ENCODE measurements around the gene SLC24A4.

Gene SLC24A4

DNA sequence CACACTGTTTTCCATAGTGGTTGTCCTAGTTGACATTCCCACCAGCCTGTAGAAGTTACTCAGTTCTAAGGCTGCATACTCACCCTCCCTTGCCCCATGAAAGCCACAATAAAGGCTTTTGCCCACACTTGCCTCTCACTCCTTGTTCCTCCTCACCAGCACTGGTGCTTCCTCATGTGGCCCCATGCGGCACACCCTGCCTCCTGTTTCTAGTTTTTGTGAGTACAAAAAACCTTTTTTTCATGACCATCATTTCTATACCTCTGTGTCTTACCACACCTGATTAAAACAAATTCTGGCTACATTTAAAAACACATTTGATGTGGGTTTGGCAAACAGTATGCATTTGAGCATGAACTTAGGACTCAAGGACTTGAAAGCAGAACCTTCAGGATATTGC lies 149.9 kb downstream of the SLC24A4 start:
- in situ Hi-C loops (cut with MboI; ENCODE audit: low sequenced_read_pairs): no loop called here

DNA sequence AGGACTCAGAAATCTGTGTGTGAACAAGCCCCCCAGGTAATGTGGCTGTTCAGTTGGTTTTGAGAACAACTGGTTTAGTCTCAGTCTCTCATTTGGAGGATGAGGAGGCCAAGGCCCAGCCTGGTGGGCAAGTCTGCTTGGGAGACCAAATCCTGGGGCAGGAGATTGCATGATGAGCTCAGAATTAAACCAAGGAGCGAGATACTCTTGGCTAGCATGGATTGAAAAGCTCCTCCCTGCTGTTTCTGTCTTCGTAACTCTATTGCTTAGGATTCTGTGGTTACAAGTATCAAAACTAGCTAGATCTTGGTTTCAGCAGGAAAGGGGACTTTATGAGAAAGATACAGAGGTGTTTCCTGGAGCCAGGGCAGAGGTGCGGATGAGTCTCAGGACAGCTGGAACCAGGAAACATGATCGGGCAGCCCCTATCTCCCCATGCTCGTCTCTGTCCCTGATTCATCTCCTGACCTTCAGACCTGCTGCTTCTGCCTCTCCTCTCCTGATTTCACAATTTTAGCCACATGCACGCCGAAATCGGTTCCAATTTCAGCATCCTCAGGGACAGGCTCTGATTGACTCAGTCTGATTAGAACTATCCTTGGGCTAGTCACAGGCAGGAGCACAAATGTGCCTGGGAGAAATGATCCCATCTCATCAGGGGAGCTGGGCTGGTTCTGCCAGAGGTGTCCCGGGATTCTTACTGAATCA lies 150.4 kb downstream of the SLC24A4 start:
- in situ Hi-C loops (cut with MboI; ENCODE audit: low sequenced_read_pairs): no loop called here

DNA sequence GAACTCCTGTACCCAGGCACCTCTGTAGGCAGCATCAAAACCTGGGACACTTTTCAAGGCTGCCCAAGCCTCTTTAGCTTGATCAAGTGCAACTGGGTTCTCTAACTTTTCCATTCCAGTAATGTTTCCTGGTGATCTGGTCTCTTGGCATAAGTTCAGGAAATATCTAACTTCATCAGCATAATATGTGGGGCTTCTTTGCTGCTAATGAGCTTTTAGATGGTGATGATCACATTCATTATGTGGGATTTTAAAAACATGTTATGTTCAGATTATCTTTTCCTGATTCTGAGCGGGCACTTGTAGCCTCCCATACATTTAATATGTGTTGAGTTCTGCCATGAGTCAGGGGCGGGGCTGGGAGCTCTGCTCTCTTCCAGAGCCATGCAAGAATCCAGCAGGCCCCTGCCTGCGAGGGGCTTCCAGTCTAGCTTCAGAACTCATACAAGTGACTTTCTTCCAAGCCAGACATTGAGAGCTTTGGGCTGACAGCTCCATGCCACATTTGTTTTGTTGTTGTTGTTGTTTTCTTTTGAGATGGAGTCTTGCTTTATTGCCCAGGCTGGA lies 151.1 kb downstream of the SLC24A4 start:
- in situ Hi-C loops (cut with MboI; ENCODE audit: low sequenced_read_pairs): no loop called here

GRCh38 chr14:92475037-92475436 lies 152.1 kb downstream of the SLC24A4 start:
- in situ Hi-C loops (cut with MboI; ENCODE audit: low sequenced_read_pairs): no loop called here

- in situ Hi-C loops (cut with MboI; ENCODE audit: low sequenced_read_pairs): no loop called here
Observed at GRCh38 chr14:92475451-92476187, 152.7 kb downstream of the SLC24A4 start.

DNA sequence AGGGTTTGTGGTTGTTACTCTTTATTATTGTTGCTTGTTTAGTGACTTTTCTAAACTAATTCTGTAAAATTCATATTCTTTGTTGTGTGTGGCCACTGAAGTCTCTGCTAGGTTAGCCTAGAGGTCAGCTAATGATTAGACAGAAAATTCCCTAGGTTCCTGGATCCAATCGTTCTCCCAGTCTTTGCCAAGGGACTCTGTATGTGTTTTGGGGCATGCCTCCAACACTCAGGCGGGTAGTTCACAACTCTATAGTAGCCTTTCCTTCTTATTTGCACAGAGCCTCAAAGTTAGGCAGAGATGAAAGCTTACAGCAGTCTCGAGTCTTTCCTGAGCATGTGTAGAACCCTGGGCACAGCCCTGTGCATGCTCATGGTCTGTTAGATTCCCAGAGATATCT lies 157.9 kb downstream of the SLC24A4 start:
- in situ Hi-C loops (cut with MboI; ENCODE audit: low sequenced_read_pairs): no loop called here

- in situ Hi-C loops (cut with MboI; ENCODE audit: low sequenced_read_pairs): no loop called here
Observed at GRCh38 chr14:92481386-92481785, 158.4 kb downstream of the SLC24A4 start.

DNA sequence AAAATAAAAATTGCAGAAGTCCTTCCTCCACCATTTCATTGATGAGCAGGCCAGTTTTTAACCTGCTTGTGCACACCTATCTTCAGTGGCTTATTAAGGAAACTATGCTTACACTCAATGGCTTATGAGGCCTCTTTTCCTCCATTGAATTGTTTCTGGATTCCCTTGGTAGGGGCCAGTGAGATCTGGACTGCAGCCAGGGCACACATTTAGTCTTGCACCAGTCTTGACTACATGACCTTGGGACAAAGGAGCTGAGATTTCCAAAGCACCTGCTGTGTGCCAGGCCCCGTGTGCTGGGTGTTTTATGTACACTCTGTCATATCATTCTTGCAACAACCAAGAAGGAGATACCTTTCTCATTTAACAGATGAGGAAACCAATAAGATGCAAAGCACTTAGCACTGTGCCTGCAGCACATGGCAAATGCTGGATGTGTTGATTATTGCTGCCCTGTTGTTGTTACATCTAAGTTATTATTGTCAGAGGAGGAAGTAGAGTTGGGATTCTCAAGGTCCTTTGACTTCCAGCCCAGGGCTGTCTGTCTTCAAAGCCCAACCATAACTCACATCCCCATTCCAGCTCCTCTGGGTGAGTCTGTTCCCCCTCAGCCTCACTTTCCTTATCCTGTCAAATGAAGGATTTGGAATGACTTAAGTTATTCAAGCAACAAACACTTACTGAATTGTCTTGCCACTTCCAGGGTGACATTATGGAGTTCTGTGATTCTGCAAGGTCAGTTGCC lies 159.0 kb downstream of the SLC24A4 start:
- in situ Hi-C loops (cut with MboI; ENCODE audit: low sequenced_read_pairs): no loop called here

DNA sequence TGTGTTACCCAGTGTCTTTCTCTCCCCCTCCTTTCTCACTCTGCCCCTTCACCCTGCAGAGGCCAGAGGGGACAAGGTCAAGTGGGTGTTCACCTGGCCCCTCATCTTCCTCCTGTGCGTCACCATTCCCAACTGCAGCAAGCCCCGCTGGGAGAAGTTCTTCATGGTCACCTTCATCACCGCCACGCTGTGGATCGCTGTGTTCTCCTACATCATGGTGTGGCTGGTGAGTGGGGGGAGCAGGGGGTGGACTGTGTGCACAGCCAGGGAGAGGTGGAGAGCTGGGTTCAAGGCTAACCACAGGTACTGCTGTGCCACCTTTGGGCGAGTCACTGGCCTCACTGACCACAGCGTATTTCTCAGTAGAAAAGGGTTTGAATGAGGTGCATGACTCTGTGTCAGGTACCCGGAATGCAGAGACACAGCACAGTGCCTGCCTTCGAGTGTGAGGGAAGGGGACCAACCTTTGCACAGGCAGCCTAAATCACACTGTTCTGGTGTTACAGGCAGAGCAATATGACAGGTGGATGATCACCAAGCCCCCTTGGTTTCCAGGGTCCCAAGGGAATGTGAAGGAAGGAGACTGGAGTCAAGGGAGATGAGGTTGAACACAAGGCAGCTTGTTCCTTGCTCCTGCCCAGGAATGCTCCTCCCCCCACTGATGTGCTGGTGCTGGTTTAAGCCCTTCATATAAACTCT lies 159.8 kb downstream of the SLC24A4 start:
- in situ Hi-C loops (cut with MboI; ENCODE audit: low sequenced_read_pairs): no loop called here

DNA sequence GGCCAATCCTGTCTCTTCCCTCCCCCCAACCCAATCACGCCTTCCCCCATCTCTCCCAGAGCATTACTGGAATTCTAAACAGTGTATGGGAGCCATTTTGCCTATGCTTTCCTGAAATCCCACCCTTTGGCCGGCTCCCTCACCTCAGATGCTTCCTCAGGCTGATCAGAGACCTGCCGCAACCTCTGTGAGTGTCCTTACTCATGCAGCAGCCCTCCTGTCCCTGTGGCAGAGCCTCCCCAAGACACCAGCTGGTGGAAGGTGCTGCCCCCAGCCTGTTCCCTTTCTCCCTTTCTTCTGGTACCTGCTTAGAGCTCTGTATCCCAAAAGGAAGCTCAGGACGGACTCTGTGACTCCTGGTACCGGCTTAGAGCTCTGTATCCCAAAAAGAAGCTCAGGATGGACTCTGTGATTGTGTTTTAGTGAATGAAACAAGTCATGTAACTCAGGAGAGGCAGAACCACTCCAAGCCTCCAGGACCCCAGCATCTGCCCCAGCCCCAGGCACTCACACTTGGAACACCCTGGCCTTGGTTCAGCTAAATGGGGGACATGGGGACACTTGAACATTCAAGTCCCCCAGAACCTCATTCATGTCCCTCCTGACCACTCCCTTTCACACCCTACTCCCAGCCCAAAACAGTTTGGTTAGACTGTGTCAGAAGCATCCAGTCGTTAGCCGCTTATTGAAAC lies 161.3 kb downstream of the SLC24A4 start:
- in situ Hi-C loops (cut with MboI; ENCODE audit: low sequenced_read_pairs): no loop called here

GRCh38 chr14:92486881-92487280 lies 163.9 kb downstream of the SLC24A4 start:
- in situ Hi-C loops (cut with MboI; ENCODE audit: low sequenced_read_pairs): no loop called here

DNA sequence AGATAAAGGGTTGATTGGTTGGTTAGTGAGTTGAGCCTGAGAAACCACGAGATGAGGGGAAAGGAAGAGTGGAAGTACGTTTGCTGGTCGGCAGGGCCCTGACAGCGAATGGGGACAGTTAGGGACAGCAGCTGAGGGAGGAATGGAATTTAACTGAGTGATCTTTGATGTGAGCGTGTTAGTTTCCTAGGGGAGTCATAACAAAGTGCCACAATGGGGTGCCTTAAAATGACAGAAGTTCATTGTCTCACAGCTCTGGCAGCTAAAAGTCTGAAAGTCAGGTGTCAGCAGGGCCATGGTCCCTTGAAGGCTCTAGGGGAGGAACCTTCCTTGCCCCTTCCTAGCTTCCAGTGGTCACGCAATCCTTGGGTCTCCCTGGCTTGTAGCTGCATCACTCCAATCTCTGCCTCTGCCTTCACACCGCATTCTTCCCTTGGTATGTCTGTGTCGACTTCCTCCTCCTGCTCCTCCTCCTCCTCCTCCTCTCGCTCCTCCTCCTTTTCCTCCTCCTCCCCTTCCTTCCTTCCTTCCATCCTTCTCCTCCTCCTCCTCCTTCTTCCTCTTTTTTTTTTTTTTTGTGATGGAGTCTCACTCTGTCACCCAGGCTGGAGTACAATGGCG lies 164.7 kb downstream of the SLC24A4 start:
- in situ Hi-C loops (cut with MboI; ENCODE audit: low sequenced_read_pairs): no loop called here

DNA sequence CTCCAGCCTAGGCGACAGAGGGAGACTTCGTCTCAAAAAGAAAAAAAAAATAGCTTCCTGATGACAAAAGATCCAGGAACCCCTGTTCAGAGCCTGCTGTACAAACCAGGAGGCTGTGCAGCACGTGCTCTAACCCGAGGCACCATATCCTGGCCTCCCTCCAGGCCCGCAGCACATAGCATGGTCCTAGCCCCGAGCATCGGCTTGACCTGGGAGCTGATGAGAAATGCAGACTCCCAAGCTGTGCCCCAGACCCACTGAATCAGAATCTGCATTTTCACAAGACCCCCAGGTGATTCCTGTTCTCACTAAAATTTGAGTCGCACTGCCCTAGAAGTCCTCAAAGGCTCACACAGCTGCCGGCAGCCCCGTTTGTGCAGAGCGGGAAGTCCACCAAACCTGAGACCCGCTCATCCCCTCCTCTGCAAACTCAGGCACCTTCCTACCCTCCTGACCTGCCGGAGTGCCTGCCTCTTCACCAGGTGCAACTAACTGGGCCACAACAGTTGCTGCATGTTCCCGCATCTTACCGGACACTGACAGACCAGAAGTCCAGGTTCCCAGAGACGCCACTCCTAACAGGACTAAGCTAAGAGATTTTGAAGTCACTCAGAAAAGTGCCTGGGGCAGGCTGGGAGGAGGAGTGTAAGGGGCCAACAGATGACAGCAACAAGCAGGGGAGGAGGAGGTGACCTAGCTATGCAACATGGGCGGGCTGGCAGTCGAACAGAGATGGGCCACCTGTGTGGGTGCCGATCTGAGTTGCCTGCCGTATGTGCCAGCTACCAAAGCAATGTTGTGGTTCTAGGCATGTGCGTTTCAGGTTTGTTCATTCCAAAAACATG lies 166.7 kb downstream of the SLC24A4 start:
- in situ Hi-C loops (cut with MboI; ENCODE audit: low sequenced_read_pairs): no loop called here

- in situ Hi-C loops (cut with MboI; ENCODE audit: low sequenced_read_pairs): no loop called here
Observed at GRCh38 chr14:92490239-92490959, 167.4 kb downstream of the SLC24A4 start.

- in situ Hi-C loops (cut with MboI; ENCODE audit: low sequenced_read_pairs): no loop called here
Observed at GRCh38 chr14:92491782-92492181, 168.8 kb downstream of the SLC24A4 start.

- in situ Hi-C loops (cut with MboI; ENCODE audit: low sequenced_read_pairs): no loop called here
Observed at GRCh38 chr14:92492258-92492657, 169.3 kb downstream of the SLC24A4 start.

DNA sequence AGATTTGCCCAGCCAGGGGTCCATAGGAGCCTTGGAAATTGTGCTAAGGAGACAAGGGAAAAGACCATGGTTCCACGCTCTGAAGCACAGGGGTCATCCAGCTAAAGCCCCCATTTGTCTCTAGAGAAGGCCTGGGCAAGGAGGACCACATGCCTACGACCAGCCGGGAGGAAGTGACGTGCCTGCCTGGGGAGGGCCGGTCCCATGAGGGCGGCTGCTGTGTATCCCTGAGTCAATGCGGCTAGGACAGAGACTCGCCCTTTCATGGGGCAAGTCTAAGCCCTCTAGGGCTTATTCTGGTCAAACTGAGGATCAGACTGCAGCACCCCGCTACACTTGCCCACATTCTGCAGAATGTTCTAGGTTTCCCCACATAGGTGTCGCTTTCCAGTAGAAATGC lies 170.1 kb downstream of the SLC24A4 start:
- in situ Hi-C loops (cut with MboI; ENCODE audit: low sequenced_read_pairs): no loop called here

DNA sequence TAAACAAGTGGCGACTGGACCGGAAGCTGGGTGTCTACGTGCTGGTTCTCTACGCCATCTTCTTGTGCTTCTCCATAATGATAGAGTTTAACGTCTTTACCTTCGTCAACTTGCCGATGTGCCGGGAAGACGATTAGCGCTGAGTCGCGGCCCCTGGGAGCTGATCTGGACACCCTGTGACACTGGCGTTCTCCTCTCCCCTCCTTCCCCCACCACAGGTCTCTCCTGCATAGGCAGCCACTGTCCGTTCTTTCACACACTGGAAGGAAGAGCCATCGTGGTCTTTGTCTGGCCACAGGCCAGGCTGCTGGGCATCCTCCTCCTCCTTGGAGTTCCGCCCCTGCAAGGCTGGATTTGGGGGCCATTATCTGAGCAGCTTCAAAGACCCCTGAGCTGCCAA lies 170.5 kb downstream of the SLC24A4 start:
- in situ Hi-C loops (cut with MboI; ENCODE audit: low sequenced_read_pairs): no loop called here
